Activated CD4-positive, alpha-beta T cell treated with anti-CD3 and anti-CD28 coated beads, Interleukin-2, Interleukin-4, amounts not matched to agents 100 ng/mL and 50 ng/mL, durations not matched to agents 16 hours and 8 hours (primary cell): ENCODE data around the gene SUN1.
A peak's percentile ranks its signal among the peaks of the same experiment; 100 is the strongest.
"Not testable (repeated sequence)": the region's sequence is repeated elsewhere in the genome, so short reads cannot be mapped to it uniquely, and the experiment has no call there.

Source experiments
- DNase-seq: peaks from one replicate; pipeline ENCODE4 v3.0.0-alpha.2; 2020; ENCODE audit warnings: low spot score

The SUN1 gene

DNA sequence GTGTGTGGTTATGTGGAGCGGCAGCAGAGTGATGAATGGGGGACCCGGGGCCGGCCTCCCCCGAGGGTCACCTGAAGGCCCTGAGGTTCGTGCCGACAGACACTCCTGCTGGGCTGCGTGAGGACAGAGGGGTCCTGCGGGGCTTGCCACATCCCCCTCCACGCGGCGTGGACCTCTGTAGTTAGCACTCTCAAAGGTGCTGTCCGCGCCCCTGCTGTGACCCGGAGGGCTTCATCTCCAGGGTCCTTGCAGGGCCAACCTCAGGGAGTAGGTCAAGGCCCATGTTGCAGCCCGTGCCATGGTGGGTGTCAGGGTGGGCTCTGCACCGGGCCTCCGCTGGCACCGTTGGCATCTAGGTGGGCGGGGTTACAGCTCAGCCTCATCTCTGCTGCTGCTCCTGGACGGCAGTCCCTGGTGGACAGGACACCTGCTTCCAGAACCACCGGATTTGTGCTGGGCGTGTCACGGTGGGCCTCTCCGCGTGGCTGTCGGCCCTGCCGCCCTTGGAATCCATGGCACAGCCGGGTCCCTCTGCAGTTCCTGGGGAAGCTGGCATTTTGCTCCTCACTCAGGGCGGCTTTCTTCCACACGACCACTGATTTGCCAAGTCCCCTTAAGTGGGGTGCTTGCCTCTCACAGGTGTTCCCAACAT is 24.3 kb downstream of the SUN1 start:
- no peak for DNase-seq

DNA sequence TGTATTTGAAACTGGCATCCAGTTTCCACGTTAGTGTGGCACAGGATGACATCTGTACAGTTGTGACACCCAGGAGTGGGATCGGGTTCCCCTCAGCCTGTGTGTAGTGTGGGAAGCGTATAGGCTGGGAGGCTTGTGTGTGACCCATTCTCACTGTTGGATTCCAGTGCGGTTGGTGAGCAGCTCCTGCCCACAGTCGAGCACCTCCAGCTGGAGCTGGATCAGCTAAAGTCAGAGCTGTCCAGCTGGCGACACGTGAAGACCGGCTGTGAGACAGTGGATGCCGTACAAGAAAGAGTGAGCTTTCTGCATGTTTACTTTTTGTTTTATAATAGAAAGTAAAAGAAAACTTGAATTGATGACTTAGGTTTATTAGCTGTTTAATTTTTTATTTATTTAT is 25.4 kb downstream of the SUN1 start:
- DNase-seq = no peak

DNA sequence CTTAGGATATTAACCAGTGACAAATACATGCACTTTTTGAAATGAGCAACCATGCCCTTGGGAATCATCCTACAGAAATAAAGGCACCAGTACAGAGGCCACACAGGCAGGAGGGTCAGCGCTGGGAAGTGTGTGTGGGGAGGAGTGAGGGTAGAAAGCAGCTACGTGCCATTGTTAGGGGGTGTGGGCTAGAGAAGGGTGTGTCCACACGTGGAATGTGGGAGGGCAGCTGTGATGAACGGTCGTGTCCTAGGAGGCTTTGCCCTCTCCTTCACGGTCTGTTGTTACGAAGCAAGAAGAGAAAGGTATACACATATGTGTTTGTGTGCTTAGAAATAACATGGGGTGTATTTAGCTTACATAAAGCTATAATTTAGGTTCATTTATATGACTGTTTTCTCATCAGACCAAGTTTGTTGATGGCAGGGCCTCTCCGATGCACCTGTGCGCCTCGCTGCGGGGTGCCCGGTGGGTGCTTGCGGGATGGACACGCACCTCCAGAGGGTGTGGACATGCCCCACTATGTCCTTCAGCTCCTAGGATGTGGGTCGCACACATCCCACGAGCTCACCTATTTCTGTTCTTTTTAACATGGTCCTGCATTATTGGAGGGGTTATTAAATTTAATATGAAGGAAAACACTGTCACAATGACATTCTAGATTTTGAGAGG is 27.2 kb downstream of the SUN1 start:
- no peak for DNase-seq

DNA sequence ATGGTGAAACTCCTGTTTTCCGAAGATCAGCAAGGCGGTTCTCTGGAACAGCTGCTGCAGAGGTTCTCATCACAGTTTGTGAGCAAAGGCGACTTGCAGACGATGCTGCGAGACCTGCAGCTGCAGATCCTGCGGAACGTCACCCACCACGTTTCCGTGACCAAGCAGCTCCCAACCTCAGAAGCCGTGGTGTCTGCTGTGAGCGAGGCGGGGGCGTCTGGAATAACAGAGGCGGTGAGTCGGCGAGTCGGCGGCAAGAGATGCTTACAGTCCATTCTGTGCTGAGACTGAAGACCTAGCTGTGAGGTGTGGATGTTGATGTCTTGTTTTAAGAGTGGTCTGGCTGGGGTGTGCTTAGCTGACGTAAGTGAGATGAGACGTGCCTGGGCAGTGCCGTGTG is 27.9 kb downstream of the SUN1 start:
- no peak for DNase-seq

DNA sequence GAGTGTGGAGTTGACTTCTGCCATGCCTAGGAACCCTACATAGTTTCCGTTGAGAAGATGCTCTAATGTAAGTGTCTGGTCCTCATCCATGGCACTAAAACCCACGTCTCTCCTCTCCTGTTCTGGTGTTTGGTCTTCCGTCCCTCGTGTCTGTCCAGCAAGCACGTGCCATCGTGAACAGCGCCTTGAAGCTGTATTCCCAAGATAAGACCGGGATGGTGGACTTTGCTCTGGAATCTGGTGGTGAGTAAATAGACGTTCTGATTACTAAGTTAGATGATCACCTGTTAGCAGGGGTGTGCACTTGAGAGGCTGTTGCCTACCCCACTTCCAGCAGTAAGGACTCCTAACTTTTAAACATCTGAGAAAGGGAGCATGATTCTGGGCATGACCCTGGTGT is 28.9 kb downstream of the SUN1 start:
- DNase-seq = no peak

DNA sequence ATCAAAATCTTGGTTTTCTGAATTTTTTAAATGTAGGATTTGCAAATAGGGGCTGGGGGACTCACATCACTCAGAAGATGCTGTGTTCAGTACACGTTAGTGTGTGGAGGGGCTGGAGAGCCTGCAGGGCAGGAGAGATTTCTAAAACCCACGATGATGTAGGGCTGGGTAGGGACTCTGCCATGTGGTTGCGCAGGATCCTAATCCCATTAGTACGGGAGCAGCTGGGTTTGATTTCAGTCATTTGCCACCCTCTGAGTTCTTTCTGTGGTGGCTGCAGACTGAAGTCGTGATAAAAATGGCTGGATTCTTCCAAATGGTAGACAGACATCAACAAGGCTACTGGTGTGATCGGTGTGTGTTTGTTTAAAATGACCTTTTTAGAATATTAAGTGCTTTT is 29.9 kb downstream of the SUN1 start:
- DNase-seq = no peak

DNA sequence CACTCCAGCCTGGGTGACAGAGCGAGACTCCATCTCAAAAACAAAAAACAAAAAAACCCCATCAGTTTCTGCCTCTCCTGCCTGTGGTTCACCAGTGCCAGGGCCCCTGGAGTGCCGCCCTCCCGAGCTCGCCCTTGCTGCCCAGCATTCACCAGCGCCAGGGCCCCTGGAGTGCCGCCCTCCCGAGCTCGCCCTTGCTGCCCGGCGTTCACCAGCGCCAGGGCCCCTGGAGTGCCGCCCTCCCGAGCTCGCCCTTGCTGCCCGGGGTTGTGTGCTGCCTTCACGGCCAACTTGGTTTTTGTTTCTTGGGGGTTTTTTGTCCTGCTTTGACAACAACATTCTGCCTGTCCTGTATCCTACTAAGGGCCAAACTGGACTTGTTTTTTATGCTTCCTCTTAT is 30.8 kb downstream of the SUN1 start:
- no peak for DNase-seq

DNA sequence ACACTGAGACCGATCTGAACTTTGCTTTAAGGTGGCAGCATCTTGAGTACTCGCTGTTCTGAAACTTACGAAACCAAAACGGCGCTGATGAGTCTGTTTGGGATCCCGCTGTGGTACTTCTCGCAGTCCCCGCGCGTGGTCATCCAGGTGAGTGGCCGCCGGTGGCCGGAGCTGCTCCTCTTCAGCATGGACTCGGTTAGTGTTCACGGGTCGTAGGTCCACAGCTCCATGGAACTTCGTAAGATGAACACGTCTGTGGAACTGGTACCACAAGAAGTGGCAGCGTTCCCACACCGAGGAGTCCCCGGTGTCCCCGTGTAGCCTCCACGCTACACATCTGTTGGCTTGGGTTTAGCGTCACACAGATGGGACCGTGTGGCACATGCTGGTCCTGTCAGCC is 33.6 kb downstream of the SUN1 start:
- DNase-seq = no peak

DNA sequence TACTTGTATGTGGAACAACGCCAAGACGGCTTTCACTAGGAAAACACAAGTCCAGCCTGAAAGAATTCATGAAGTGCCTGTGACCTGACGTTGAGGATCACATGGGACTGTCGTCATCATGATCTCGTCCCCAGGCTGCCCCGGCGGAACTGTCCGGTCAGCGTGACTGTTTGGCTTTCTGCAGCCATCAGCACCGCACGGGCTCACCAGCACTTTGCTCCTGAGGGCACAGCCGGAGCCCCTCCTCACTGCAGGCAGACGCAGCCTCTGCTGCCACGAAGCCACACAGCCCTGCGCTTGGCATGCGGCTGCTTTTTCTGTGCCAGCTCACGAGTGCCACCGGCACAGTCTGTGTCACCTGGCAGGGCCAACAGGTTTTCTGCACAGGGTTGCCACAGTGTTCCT is 34.7 kb downstream of the SUN1 start:
- DNase-seq = no peak

DNA sequence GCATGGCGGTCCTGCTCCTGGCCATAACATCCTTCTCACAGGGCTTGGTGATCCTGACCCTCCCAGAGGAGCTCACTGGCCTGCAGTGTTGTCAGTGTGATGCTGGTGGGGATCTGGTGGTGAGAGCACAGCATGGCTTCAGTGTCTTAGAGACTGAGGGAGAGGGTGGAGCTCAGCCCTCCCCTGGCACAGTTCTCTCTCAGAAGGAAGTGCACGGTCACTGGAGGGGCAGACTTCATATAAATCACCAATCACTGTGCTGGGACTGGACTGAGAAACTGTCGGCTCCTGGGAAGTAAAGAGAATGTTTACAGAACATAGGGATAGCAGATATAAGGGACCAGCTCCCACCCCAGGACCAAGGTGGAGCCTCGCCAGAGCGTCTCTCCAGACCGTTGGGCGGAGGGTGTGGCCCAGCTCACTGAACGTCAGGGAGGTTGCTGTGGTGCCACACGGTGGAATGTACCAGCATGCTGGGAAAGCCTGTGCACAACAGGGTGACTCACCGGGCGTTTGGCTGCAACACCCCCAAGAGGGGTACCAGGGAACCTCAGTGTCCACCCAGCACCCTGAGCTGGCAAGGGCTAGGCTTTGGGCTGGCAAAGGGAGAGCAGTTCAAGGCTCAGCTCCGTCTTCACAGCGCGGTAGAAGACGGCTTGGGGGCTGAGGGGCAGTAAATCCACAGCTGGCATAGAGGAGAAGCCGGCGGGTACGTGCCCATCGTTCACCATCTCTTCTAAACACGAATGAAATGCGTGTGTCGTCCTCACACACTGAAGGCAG is 35.3 kb downstream of the SUN1 start:
- DNase-seq = no peak

DNA sequence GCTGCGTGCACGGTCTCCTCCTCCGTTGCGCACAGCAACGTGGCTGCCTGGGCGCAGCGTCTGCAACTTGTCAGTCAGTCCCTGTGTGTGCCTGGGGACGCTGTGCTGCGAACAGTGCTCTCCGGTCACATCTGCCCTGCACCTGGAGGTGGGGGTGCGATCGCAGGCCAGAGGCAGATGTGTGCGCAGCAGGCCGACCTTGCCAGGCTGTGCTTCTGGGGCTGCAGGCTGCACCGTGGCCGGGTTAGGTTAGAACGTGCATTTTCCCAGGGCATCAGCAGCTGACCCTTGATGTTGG is 35.9 kb downstream of the SUN1 start:
- DNase-seq = no peak

DNA sequence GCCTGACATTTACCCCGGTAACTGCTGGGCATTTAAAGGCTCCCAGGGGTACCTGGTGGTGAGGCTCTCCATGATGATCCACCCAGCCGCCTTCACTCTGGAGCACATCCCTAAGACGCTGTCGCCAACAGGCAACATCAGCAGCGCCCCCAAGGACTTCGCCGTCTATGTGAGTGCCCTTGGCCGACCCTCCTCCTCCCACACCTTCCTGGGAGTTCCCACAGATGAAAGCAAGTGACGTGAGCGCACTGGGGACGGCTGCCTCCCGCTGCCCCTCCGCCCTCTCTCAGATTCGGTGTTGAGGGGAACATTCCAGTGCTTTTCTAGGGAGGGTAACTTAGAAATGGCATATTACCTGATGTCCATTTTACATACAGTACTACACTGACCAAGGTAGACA is 37.1 kb downstream of the SUN1 start:
- no peak for DNase-seq

DNA sequence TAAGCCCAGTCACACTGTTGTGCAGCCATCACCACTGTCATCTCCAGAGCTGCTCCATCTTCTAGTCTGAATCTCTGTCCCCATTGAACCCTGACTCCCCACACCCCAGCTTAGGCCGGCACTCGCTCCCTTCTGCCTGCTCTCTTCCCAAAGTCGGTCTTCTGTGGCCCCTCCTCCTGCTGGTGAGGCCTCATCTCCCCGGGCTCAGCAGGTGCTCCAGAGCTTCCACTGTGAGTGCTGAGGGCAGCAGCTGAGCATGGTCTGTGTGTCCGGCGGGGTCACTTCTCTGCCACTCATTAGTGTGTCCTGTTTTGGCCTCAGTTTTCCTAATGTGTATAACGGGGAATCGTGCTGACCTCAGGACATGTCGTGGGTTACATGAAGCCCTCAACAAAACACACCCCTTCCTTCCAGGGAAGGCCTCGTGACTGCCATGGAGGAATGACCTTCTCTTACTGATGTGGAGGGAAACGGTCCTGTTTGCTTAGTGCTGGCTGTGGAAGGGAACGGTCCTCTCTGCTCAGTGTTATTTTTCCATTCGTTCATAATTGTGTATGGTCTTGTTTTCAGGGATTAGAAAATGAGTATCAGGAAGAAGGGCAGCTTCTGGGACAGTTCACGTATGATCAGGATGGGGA is 39.7 kb downstream of the SUN1 start:
- no peak for DNase-seq

DNA sequence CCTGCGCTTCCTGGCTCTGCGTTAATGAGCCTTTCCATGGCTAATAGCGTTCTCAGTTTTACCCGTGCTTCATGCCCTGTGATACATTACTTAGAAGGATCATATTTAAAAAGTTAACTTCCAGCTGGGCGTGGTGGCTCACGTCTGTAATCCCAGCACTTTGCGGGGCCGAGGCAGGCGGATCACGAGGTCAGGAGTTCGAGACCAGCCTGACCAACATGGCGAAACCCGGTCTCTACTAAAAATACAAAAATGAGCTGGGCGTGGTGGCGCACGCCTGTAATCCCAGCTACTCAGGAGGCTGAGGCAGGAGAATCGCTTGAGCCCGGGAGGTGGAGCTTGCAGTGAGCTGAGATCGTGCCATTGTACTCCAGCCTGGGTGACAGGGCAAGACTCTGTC is 40.4 kb downstream of the SUN1 start:
- not testable (repeated sequence) for DNase-seq

DNA sequence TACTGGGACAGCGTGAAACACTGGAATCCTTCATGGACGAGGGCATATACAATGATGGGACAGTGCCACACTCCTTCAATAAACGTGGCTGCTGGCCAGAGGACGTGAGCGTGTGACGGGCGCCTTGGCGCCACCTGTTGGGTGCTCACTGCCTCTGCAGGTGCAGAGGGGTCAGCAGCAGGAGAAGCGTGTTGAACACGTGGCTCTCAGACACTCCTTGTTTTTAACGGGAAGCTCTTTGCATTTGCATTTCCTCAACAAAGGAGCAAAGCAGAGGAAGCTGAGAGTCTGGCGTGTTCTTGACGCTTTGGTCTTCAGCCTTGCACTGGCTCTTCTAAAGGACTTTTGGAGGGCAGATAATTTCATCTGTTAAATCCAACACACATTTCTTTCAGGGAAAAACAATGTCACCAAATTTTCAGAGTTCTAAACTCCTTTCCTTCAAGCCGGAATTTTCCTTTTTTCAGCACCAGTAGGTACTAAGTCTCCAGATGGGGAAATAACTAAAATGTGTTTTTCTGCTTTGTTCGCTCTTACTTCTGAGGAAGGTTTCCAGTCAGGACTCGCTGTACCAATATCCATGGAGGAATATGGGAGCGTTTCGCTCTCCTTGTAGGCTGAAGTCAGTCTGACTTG is 41.2 kb downstream of the SUN1 start:
- DNase-seq = peak; percentile 80

DNA sequence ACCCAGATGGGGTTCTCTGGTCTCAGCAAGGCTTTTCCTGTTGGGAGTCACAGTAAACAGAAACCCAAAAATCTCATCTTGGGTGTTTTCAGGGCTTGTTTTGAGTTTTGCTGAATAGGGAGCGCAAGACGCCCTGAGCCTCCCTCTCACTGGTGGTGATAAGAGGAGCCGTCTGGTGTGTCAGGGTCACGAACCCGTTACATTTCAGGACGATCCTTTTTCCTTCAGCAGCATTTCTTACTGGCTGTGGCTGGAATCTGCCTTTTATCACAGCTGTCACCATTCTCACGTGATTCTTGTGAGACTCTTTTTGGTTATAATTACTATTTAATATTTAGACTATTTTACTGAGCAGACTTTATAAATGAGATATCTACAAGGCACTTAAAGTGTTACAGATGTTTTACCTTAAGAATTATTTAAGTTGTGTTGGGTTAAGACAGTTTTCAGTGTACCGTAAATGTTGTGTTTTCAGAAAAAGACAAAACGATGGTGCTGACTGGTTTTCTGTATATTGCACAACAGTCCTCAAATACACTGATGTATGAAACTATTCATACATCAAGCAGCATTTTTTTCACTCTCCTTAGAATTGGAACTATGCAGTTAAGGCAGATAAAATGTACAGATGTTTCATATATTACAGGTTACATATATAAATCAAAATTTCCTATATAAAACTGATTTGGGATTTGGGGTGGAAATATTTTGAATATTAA is 41.9 kb downstream of the SUN1 start:
- DNase-seq = no peak

DNA sequence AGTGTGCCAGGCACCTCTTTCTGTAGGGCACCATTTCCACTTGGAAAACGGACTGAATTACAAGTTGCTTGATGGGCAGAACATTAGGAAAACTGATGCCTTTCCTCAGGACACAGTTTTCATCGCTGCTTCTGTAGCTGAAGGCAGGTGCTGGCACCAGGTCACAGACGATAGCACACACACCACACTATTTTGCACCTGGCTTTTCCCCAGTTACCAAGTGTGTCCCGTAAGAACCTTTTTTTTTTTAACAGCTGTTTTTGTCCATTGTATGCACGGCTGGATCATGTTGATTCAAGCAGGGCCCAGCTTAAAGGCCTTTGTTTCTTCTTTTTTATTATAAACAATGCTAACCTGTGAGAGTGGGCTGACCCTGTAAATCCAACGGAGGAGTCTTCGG is 42.8 kb downstream of the SUN1 start:
- no peak for DNase-seq

DNA sequence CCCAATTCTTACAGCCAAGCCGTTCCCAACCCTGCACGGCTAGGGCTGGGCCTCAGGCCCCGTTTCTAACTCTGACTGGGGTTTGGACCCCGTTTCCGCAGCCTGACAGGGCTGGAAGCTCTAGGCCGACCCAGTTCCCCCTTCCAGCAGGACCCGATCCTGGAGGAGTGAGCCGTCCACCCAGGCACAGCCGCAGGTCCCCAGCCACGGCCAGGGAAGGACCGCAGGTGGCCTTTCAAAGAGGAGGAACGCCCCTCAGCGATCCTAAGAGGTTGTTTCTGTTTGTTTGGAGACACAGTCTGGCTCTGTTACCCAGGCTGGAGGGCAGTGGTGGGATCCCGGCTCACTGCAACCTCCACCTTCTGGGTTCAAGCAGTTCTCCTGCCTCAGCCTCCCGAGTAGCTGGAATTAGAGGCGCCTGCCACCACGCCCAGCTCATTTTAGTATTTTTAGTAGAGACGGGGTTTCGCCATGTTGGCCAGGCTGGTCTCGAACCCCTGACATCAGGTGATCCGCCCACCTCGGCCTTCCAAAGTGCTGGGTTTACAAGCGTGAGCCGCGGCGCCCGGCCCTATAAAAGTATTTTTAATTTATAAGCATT is 43.3 kb downstream of the SUN1 start:
- no peak for DNase-seq

DNA sequence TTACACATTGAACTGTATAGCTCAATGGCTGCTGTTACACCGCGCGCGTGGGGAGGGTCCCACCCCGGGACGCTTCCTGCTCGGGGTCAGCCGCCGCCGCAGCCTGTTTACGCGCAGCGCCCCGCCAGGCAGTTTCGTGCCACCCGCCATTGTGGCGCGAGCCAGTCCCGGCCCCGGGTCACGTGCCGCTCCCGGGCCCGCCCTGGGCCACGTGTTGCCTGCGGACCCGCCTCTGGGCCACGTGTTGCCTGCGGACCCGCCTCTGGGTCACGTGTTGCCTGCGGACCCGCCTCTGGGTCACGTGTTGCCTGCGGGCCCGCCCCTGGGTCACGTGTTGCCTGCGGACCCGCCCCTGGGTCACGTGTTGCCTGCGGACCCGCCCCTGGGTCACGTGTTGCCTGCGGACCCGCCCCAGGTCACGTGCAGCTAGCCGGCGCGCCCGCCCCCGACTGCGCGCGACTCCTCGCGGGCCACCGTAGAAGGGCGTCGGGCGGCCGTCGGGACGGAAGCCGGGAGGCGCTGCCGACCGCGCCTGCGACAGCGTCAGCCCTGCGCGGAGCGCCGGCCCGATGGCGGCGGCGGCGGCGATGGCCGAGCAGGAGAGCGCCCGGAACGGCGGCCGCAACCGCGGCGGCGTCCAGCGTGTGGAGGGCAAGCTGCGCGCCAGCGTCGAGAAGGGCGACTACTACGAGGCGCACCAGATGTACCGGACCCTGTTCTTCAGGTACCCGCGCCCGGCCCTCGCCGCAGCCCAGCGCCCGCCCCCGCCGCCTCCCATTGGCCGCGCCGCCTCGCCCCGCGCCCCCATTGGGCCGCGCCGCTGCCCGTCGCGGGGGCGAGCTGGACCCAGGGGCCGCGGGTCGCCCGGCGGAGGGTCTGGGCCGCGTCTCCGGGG is 44.0 kb downstream of the SUN1 start, which contains the start of gene GET4:
GET4 (plus strand) TSS at position 478 of the 895 bp plus-strand sequence; CDS start at position 570, 92 bp downstream.
- peak; percentile 99 for DNase-seq

DNA sequence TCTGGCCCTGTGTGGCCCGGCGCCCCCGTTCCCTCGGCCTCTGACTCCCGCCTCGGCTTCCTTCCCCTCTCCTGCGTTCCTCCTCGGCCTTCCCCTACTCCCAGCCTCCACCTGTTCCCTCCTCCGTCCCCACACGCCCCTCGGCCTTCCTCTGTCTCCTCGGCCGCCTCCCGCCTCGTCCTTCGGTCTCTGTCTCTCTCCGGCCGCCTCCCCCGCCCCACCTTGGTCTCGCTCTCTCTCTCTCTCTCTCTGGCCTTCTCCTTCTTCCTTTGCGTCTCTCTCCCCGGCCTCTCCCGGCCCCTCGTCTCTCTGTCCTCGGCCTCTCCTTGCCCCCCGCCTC is 44.7 kb downstream of the SUN1 start:
- no peak for DNase-seq
